B cell (primary cell): ENCODE measurements around the gene BRINP2. TPM values are rescaled to one million over a fixed set of nuclear protein-coding genes. Genes with fewer than 3 reads are reported as not detected.

Experiments
- ATAC-seq: fragments of 200-7000 bp; cut with Tn5 transposase; one replicate; pipeline ENCODE4 v1.10.0; 2021; ENCODE audit warnings: low read depth, mild to moderate bottlenecking, moderate number of reproducible peaks, moderate library complexity
- CTCF ChIA-PET: fragments of 350-600 bp; sonication (Branson Sonifier 250); formaldehyde crosslinking; loops from one replicate; lab custom pipeline; 2021; ENCODE audit warnings: antibody characterized with exemption, inconsistent platforms; lab: Charles Lee
- POLR2A ChIA-PET: fragments of 350-600 bp; sonication (Branson Sonifier 250); formaldehyde crosslinking; loops from one replicate; lab custom pipeline; 2021; ENCODE audit warnings: antibody characterized with exemption; lab: Charles Lee
- DNase-seq: peaks from one replicate; pipeline ENCODE4 v3.0.0; 2013
- H2AFZ ChIP-seq: 2 replicates; pipeline ENCODE4 v1.6.1; 2012; ENCODE audit warnings: mild to moderate bottlenecking, low read depth, low read length; ENCODE audit not compliant: insufficient read depth, poor library complexity, severe bottlenecking
- H3K27ac ChIP-seq, 2 donors: 1 replicate in 1 of 2; 2 replicates in 1 of 2; pipeline ENCODE4 v1.5.1; 2012 to 2013; ENCODE audit warnings: low read length in 2 of 2, mild to moderate bottlenecking in 2 of 2, moderate library complexity in 1 of 2
- H3K27me3 ChIP-seq, 4 experiments: fragments of 200-600 bp in 1 of 4; sonication (generic) in 1 of 4; replicated peaks in 1 of 4; 1 replicate in 2 of 4; 2 replicates in 2 of 4; pipeline versions ENCODE4 v1.6.1 to v1.7.0; 2013 to 2016; ENCODE audit warnings: low read length in 3 of 4, mild to moderate bottlenecking in 2 of 4, mixed read lengths in 1 of 4, moderate library complexity in 1 of 4; ENCODE audit not compliant: insufficient read depth in 4 of 4, control insufficient read depth in 3 of 4; ENCODE audit errors: control extremely low read depth in 1 of 4
- H3K36me3 ChIP-seq, 2 experiments: replicated peaks in 1 of 2; 1 replicate in 1 of 2; 2 replicates in 1 of 2; pipeline versions ENCODE4 v1.6.1 to v1.7.1; 2013; ENCODE audit warnings: low read length in 1 of 2; ENCODE audit not compliant: insufficient read depth in 2 of 2, control insufficient read depth in 1 of 2; ENCODE audit errors: control extremely low read depth in 1 of 2, extremely low read depth in 1 of 2
- H3K4me1 ChIP-seq, 2 donors: fragments of 200-600 bp in 1 of 2; sonication (generic) in 1 of 2; 1 replicate in 1 of 2; 2 replicates in 1 of 2; pipeline versions ENCODE4 v1.5.1 to v1.6.1; 2013 to 2017; ENCODE audit warnings: low read length in 2 of 2; ENCODE audit not compliant: control insufficient read depth in 2 of 2, insufficient read depth in 2 of 2
- H3K4me2 ChIP-seq: replicated peaks from 2 replicates; pipeline ENCODE3; 2012; ENCODE audit warnings: mild to moderate bottlenecking, low read depth, low read length; ENCODE audit not compliant: poor library complexity, severe bottlenecking
- H3K4me3 ChIP-seq, 5 experiments: fragments of 200-600 bp in 1 of 5; sonication (generic) in 1 of 5; 1 replicate in 3 of 5; 2 replicates in 2 of 5; pipeline versions ENCODE4 v1.5.1 to v1.7.0; 2011 to 2016; ENCODE audit warnings: low read length in 4 of 5, mild to moderate bottlenecking in 4 of 5, low read depth in 2 of 5, control low read depth in 1 of 5, moderate library complexity in 1 of 5; ENCODE audit not compliant: insufficient read depth in 1 of 5; ENCODE audit errors: control extremely low read depth in 1 of 5, extremely low read depth in 1 of 5
- H3K79me2 ChIP-seq: fragments of 200-600 bp; sonication (generic); one replicate; pipeline ENCODE4 v1.6.0; 2016; ENCODE audit warnings: low read length; ENCODE audit not compliant: control insufficient read depth, insufficient read depth
- H3K9ac ChIP-seq: fragments of 200-600 bp; sonication (generic); 2 replicates; pipeline ENCODE4 v1.6.1; 2017; ENCODE audit warnings: mild to moderate bottlenecking, low read length, moderate library complexity
- H3K9me3 ChIP-seq, 3 donors: one replicate each; pipeline versions ENCODE4 v1.6.1 to v1.7.1; 2013; ENCODE audit warnings: low read length in 2 of 3; ENCODE audit not compliant: control insufficient read depth in 2 of 3, insufficient read depth in 1 of 3; ENCODE audit errors: control extremely low read depth in 1 of 3
- H4K20me1 ChIP-seq: 2 replicates; pipeline ENCODE4 v1.6.0; 2012; ENCODE audit warnings: mild to moderate bottlenecking, low read length; ENCODE audit not compliant: insufficient read depth, control insufficient read depth, poor library complexity, severe bottlenecking
- H3K27ac Mint-ChIP-seq: one replicate; pipeline ENCODE4 v1.8.0; 2021; ENCODE audit warnings: mixed read lengths
- H3K27me3 Mint-ChIP-seq: one replicate; pipeline ENCODE4 v1.8.0; 2021; ENCODE audit warnings: mixed read lengths
- H3K4me1 Mint-ChIP-seq: one replicate; pipeline ENCODE4 v1.8.0; 2021; ENCODE audit warnings: mixed read lengths
- H3K4me3 Mint-ChIP-seq: one replicate; pipeline ENCODE4 v1.8.0; 2021; ENCODE audit warnings: mixed read lengths
- H3K9me3 Mint-ChIP-seq: one replicate; pipeline ENCODE4 v1.8.0; 2022; ENCODE audit warnings: mixed read lengths; ENCODE audit not compliant: insufficient read depth
- CTCF ChIP-seq: fragments of 200-600 bp; IDR thresholded peaks from one replicate; pipeline ENCODE4 v1.8.0; 2022; ENCODE audit warnings: antibody characterized with exemption, mild to moderate bottlenecking
- EZH2 ChIP-seq: IDR thresholded peaks from 2 replicates; pipeline ENCODE4 v1.6.1; 2012; ENCODE audit warnings: borderline replicate concordance, low read depth, mild to moderate bottlenecking, moderate library complexity, low read length; ENCODE audit not compliant: insufficient read depth, poor library complexity, severe bottlenecking
- WGBS: methylation state at CpG from one replicate; pipeline ENCODE4 v1.1.5; 2013; ENCODE audit warnings: missing lambda C conversion rate; ENCODE audit not compliant: insufficient coverage; 5-methylcytosine and 5-hydroxymethylcytosine counted together
- intact Hi-C: fragments of 100-400 bp; cut with micrococcal nuclease; formaldehyde crosslinking; loops from one replicate; pipeline ENCODE4 v1.10.0; 2022
- polyA plus RNA-seq: library from polyadenylated mRNA; depleted of rRNA; stranded (reverse); fragments of >200 nt; gene quantifications from 2 replicates; pipeline ENCODE4 v1.2.3, GENCODE V29; 2012
- total RNA-seq, 2 donors: library from RNA; stranded (reverse); fragments of 120-200 nt in 1 of 2; gene quantifications; 1 replicate in 1 of 2; 2 replicates in 1 of 2; pipeline versions ENCODE4 v1.2.3 to v1.2.4, GENCODE V29; 2013 to 2022

BRINP2 gene
- total and polyA plus RNA-seq, 2 donors (not counting 1 experiment from before 2014, with no cell fraction given), result not detected

- H3K4me2 ChIP-seq, result no peak overlapping the region
- H3K9me3 ChIP-seq, result peaks cover 0 to 5% (median 0%) of the 10 kb centered on the region in 3 donors
- H2AFZ ChIP-seq, result no peak overlapping the region
- H3K27me3 Mint-ChIP-seq, result peaks cover 9% of the 10 kb centered on the region
- DNase-seq (no peak), ATAC-seq (no peak)
- ChIA-PET POLR2A (no interaction called here), CTCF (no interaction called here)
- H3K4me1 ChIP-seq, result peaks cover 0 to 4% of the 10 kb centered on the region in 2 donors
- intact Hi-C loops, result no loop called here
- no peak overlapping the region for H3K4me3 ChIP-seq
- no peak overlapping the region for H3K9ac ChIP-seq
- WGBS, result 54% methylated on average over 3 of the region's 3 CpGs
- H3K4me3 Mint-ChIP-seq, result no peak overlapping the region
- peaks cover 8% of the 10 kb centered on the region for H3K4me1 Mint-ChIP-seq
- peaks cover 0 to 3% (median 0%) of the 10 kb centered on the region in 4 experiments for H3K27me3 ChIP-seq
- H4K20me1 ChIP-seq, result no peaks in the 10 kb centered on the region
- no peaks in the 10 kb centered on the region for H3K9me3 Mint-ChIP-seq
- H3K79me2 ChIP-seq, result no peaks in the 10 kb centered on the region
- no peak overlapping the region for H3K27ac ChIP-seq
- no peak overlapping the region for H3K27ac Mint-ChIP-seq
- H3K36me3 ChIP-seq, result no peaks in the 10 kb centered on the region
- TF ChIP-seq CTCF, result no peak
- no peak for TF ChIP-seq EZH2
Measured at GRCh38 chr1:177126267-177126666, 44.5 kb upstream of the BRINP2 start.

- POLR2A ChIA-PET, result no interaction called here
- TF ChIP-seq EZH2, result no peak
- TF ChIP-seq CTCF, result no peak
- Histone ChIP-seq H3K4me3 (no peak overlapping the region), H3K4me1 (no peaks in the 10 kb centered on the region), H3K9ac (no peak overlapping the region), H3K9me3 (peaks cover 0 to 3% (median 0%) of the 10 kb centered on the region in 3 donors), H3K4me2 (no peak overlapping the region), H2AFZ (no peak overlapping the region), H4K20me1 (no peaks in the 10 kb centered on the region), H3K27ac (no peak overlapping the region), H3K79me2 (no peaks in the 10 kb centered on the region), H3K36me3 (no peaks in the 10 kb centered on the region), H3K27me3 (peaks cover 0 to 3% (median 0%) of the 10 kb centered on the region in 4 experiments)
- peaks cover 3% of the 10 kb centered on the region for H3K4me1 Mint-ChIP-seq
- peaks cover 5% of the 10 kb centered on the region for H3K27me3 Mint-ChIP-seq
- ATAC-seq (no peak), DNase-seq (no peak)
- intact Hi-C loops, result no loop called here
- WGBS, result no CpG with 5 or more reads among the region's 4 CpGs
- H3K9me3 Mint-ChIP-seq, result no peaks in the 10 kb centered on the region
- no peak overlapping the region for H3K27ac Mint-ChIP-seq
- H3K4me3 Mint-ChIP-seq, result no peak overlapping the region
- CTCF ChIA-PET, result no interaction called here
Measured at GRCh38 chr1:177128665-177129281, 42.0 kb upstream of the BRINP2 start.
